Mucosa of descending colon (tissue), 3 donors: Measurements from ENCODE around the gene METRN. TPM values are rescaled to one million over a fixed set of nuclear protein-coding genes. Genes with fewer than 3 reads are reported as not detected.
A peak's percentile ranks its signal among the peaks of the same experiment; 100 is the strongest.
"Not testable (repeated sequence)": the region's sequence is repeated elsewhere in the genome, so short reads cannot be mapped to it uniquely, and the experiment has no call there.

Source experiments
- ATAC-seq: fragments of 200-7000 bp; cut with Tn5 transposase; one replicate; pipeline ENCODE4 v1.9.1; 2020; ENCODE audit warnings: mild to moderate bottlenecking, moderate library complexity
- DNase-seq, 3 donors: peaks; one replicate each; pipeline ENCODE4 v3.0.0-alpha.2; 2020
- H3K36me3 ChIP-seq: fragments of 200-600 bp; one replicate; pipeline ENCODE4 v1.8.0; 2021; ENCODE audit warnings: low read depth, mild to moderate bottlenecking
- H3K4me1 ChIP-seq: fragments of 200-600 bp; one replicate; pipeline ENCODE4 v1.8.0; 2021; ENCODE audit warnings: low read depth, mild to moderate bottlenecking
- H3K4me3 ChIP-seq: fragments of 200-600 bp; one replicate; pipeline ENCODE4 v1.8.0; 2021; ENCODE audit warnings: mild to moderate bottlenecking
- H3K9me3 ChIP-seq: fragments of 200-600 bp; one replicate; pipeline ENCODE4 v1.8.0; 2021; ENCODE audit warnings: mild to moderate bottlenecking
- CTCF ChIP-seq: fragments of 200-600 bp; IDR thresholded peaks from one replicate; pipeline ENCODE4 v1.8.0; 2022; ENCODE audit warnings: antibody characterized with exemption, mild to moderate bottlenecking
- intact Hi-C, 2 donors: fragments of 100-400 bp; cut with DNase I in 1 of 2; cut with micrococcal nuclease in 1 of 2; formaldehyde crosslinking; loops; one replicate each; pipeline versions ENCODE4 v1.11.0 to v1.11.1; 2022; cut with DNase I, micrococcal nuclease
- total RNA-seq, 3 donors: library from RNA; stranded (reverse); fragmentation: NEBNext Ultra II Directional in 2 of 3; extraction: Animal tissue kit (Norgen Biotek cat#: 25700) in 2 of 3; gene quantifications; one replicate each; pipeline versions ENCODE4 v1.2.1 to v1.2.4, GENCODE V29; 2021 to 2023
- donor health status: DM: no; HTN: no; CAD: no; lungs with moderate emphysema.
- donor health status: DM: no; HTN: no; CAD: no.
- donor health status: DM: no; HTN: yes; CAD: no.

Gene METRN
- total RNA-seq, 3 donors from 2014 or later: 15.8 to 34.5 (median 22.0) TPM

GRCh38 chr16:750485-750884 is 35.6 kb downstream of the METRN start:
- DNase-seq (no peak), ATAC-seq (no peak)
- no peaks in the 10 kb centered on the region for H3K36me3 ChIP-seq
- no peaks in the 10 kb centered on the region for H3K4me1 ChIP-seq
- no peaks in the 10 kb centered on the region for H3K9me3 ChIP-seq
- no peak overlapping the region for H3K4me3 ChIP-seq
- no peak for TF ChIP-seq CTCF
- intact Hi-C loops: no loop called here

- H3K9me3 ChIP-seq: no peaks in the 10 kb centered on the region
- H3K4me1 ChIP-seq: no peaks in the 10 kb centered on the region
- intact Hi-C loops: no loop called here
- H3K4me3 ChIP-seq: no peak overlapping the region
- peak in 1 of 3 donors; percentile 43 for DNase-seq
- no peaks in the 10 kb centered on the region for H3K36me3 ChIP-seq
- no peak for TF ChIP-seq CTCF
- no peak for ATAC-seq
Observed at GRCh38 chr16:751152-752006, 36.5 kb downstream of the METRN start.

- TF ChIP-seq CTCF: no peak
- no peak for DNase-seq
- Histone ChIP-seq H3K36me3 (no peaks in the 10 kb centered on the region), H3K9me3 (no peaks in the 10 kb centered on the region), H3K4me1 (no peaks in the 10 kb centered on the region), H3K4me3 (no peak overlapping the region)
- intact Hi-C loops: no loop called here
- no peak for ATAC-seq
Observed at GRCh38 chr16:752007-752312, 37.0 kb downstream of the METRN start.

GRCh38 chr16:754121-754607 is 39.2 kb downstream of the METRN start:
- H3K36me3 ChIP-seq, intact Hi-C loops, ATAC-seq, H3K9me3 ChIP-seq, DNase-seq, H3K4me1 ChIP-seq, H3K4me3 ChIP-seq: not testable (repeated sequence)

GRCh38 chr16:754656-755055 is 39.7 kb downstream of the METRN start:
- peak; percentile 21 for ATAC-seq
- TF ChIP-seq CTCF: no peak
- H3K36me3 ChIP-seq: no peaks in the 10 kb centered on the region
- intact Hi-C loops: no loop called here
- H3K9me3 ChIP-seq: no peaks in the 10 kb centered on the region
- H3K4me3 ChIP-seq: no peak overlapping the region
- DNase-seq: no peak
- no peaks in the 10 kb centered on the region for H3K4me1 ChIP-seq

- ATAC-seq: no peak
- TF ChIP-seq CTCF: no peak
- intact Hi-C loops: no loop called here
Observed at GRCh38 chr16:756428-756827, 41.5 kb downstream of the METRN start.

More at GRCh38 chr16:756428-756827, 41.5 kb downstream of the METRN start:
- DNase-seq: no peak
- Histone ChIP-seq H3K36me3 (no peaks in the 10 kb centered on the region), H3K9me3 (no peaks in the 10 kb centered on the region), H3K4me1 (no peaks in the 10 kb centered on the region), H3K4me3 (no peak overlapping the region)
